Astrocyte of the spinal cord (primary cell): ENCODE results near the gene ACSF3.

Experiments used
- DNase-seq: peaks from one replicate; pipeline ENCODE4 v3.0.0; 2011; ENCODE audit warnings: low read depth, low spot score
- H3K4me3 ChIP-seq: 2 replicates; pipeline ENCODE4 v1.5.1; 2011; ENCODE audit warnings: low read depth, mild to moderate bottlenecking, low read length, moderate library complexity
- CTCF ChIP-seq: IDR thresholded peaks from 2 replicates; pipeline ENCODE4 v1.5.1; 2012; ENCODE audit warnings: low read depth, mild to moderate bottlenecking, low read length, inconsistent platforms
- in situ Hi-C: cut with HindIII; loops from 2 replicates; pipeline ENCODE4 v1.10.0; 2017; ENCODE audit warnings: low sequenced_read_pairs

The ACSF3 gene

GRCh38 chr16:89153848-89154271 is 60.2 kb downstream of the ACSF3 start:
- TF ChIP-seq CTCF, result no peak
- in situ Hi-C loops, result no loop called here
- H3K4me3 ChIP-seq, result no peak overlapping the region

GRCh38 chr16:89154390-89155183 is 60.9 kb downstream of the ACSF3 start:
- H3K4me3 ChIP-seq, result no peak overlapping the region
- no peak for DNase-seq
- in situ Hi-C loops, result no loop called here
- no peak for TF ChIP-seq CTCF

More at GRCh38 chr16:89153848-89154271, 60.2 kb downstream of the ACSF3 start:
- DNase-seq, result no peak

- in situ Hi-C loops, result no loop called here
- peak; percentile 57 for DNase-seq
- no peak overlapping the region for H3K4me3 ChIP-seq
- TF ChIP-seq CTCF, result no peak
Measured at GRCh38 chr16:89155184-89155679, 61.6 kb downstream of the ACSF3 start.

GRCh38 chr16:89155851-89156739 is 62.4 kb downstream of the ACSF3 start:
- no peak overlapping the region for H3K4me3 ChIP-seq

GRCh38 chr16:89156740-89157645 is 63.3 kb downstream of the ACSF3 start:
- H3K4me3 ChIP-seq, result no peak overlapping the region
- TF ChIP-seq CTCF, result no peak
- no peak for DNase-seq
- in situ Hi-C loops, result no loop called here

More at GRCh38 chr16:89155851-89156739, 62.4 kb downstream of the ACSF3 start:
- DNase-seq, result no peak
- in situ Hi-C loops, result no loop called here
- no peak for TF ChIP-seq CTCF

GRCh38 chr16:89157778-89158177 is 64.1 kb downstream of the ACSF3 start:
- no peak for TF ChIP-seq CTCF
- no peak for DNase-seq
- H3K4me3 ChIP-seq, result no peak overlapping the region
- in situ Hi-C loops, result no loop called here
